IPS-18a (cell line): ENCODE results near the gene CRAT.
A peak's percentile ranks its signal among the peaks of the same experiment; 100 is the strongest.
"Not testable (repeated sequence)": the region's sequence is repeated elsewhere in the genome, so short reads cannot be mapped to it uniquely, and the experiment has no call there.

Source experiments
- H3K27ac ChIP-seq: one replicate; pipeline ENCODE4 v1.5.1; 2013; ENCODE audit warnings: low read length
- H3K27me3 ChIP-seq: one replicate; pipeline ENCODE4 v1.6.1; 2013; ENCODE audit warnings: mild to moderate bottlenecking, low read length; ENCODE audit not compliant: control insufficient read depth, insufficient read depth
- H3K36me3 ChIP-seq: one replicate; pipeline ENCODE4 v1.6.1; 2013; ENCODE audit warnings: low read depth, low read length; ENCODE audit not compliant: control insufficient read depth
- H3K4me1 ChIP-seq: one replicate; pipeline ENCODE4 v1.6.1; 2013; ENCODE audit warnings: low read depth, low read length; ENCODE audit not compliant: control insufficient read depth
- H3K4me3 ChIP-seq: one replicate; pipeline ENCODE4 v1.5.1; 2013; ENCODE audit warnings: low read length
- H3K9ac ChIP-seq: one replicate; pipeline ENCODE4 v1.6.1; 2013; ENCODE audit warnings: mild to moderate bottlenecking, low read length, moderate library complexity
- H3K9me3 ChIP-seq: one replicate; pipeline ENCODE4 v1.6.1; 2013; ENCODE audit warnings: low read depth, low read length; ENCODE audit not compliant: control insufficient read depth

The CRAT gene

GRCh38 chr9:129122133-129122532, 11.5 kb upstream of the CRAT start:
- H3K4me3 ChIP-seq, result no peak overlapping the region
- no peak overlapping the region for H3K9ac ChIP-seq
- no peaks in the 10 kb centered on the region for H3K27me3 ChIP-seq
- no peak overlapping the region for H3K27ac ChIP-seq
- peaks cover 26% of the 10 kb centered on the region for H3K36me3 ChIP-seq
- H3K9me3 ChIP-seq, result no peaks in the 10 kb centered on the region
- peaks cover 8% of the 10 kb centered on the region for H3K4me1 ChIP-seq

- Histone ChIP-seq H3K4me3 (no peak overlapping the region), H3K9me3 (no peaks in the 10 kb centered on the region), H3K36me3 (peaks cover 26% of the 10 kb centered on the region), H3K27ac (no peak overlapping the region), H3K9ac (no peak overlapping the region), H3K27me3 (no peaks in the 10 kb centered on the region), H3K4me1 (peaks cover 4% of the 10 kb centered on the region)
These were observed 10.9 kb upstream of the CRAT start for GRCh38 chr9:129121483-129121882.

GRCh38 chr9:129118799-129119198, 8.2 kb upstream of the CRAT start:
- no peaks in the 10 kb centered on the region for H3K27me3 ChIP-seq

GRCh38 chr9:129113645-129114304, 3.2 kb upstream of the CRAT start:
- H3K27me3 ChIP-seq, result peaks cover 15% of the 10 kb centered on the region
- H3K4me3 ChIP-seq, result no peak overlapping the region
- no peaks in the 10 kb centered on the region for H3K4me1 ChIP-seq
- H3K36me3 ChIP-seq, result no peaks in the 10 kb centered on the region
- H3K9me3 ChIP-seq, result no peaks in the 10 kb centered on the region
- H3K27ac ChIP-seq, result no peak overlapping the region
- H3K9ac ChIP-seq, result no peak overlapping the region

More at GRCh38 chr9:129118799-129119198, 8.2 kb upstream of the CRAT start:
- no peak overlapping the region for H3K27ac ChIP-seq
- peaks cover 22% of the 10 kb centered on the region for H3K36me3 ChIP-seq
- H3K4me1 ChIP-seq, result no peaks in the 10 kb centered on the region
- H3K9me3 ChIP-seq, result no peaks in the 10 kb centered on the region
- H3K4me3 ChIP-seq, result no peak overlapping the region
- no peak overlapping the region for H3K9ac ChIP-seq

DNA sequence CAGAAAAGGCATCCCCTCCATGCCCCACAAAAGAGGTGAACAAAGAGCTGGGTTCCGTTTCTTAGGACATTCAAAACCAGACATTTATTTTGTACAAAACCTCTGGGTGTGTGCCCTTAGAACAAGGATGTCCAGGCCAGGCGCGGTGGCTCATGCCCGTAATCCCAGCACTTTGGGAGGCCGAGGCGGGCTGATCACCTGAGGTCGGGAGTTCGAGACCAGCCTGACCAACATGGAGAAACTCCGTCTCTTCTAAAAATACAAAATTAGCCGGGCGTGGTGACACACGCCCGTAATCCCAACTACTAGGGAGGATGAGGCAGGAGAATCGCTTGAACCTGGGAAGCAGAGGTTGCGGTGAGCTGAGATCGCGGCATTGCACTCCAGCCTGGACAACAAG, 1.9 kb upstream of the CRAT start:
- not testable (repeated sequence) for H3K27ac ChIP-seq, H3K36me3 ChIP-seq, H3K4me1 ChIP-seq, H3K9me3 ChIP-seq
- Histone ChIP-seq H3K27me3 (peaks cover 15% of the 10 kb centered on the region), H3K4me3 (peak overlapping the region; percentile 86), H3K9ac (peak overlapping the region; percentile 91)

DNA sequence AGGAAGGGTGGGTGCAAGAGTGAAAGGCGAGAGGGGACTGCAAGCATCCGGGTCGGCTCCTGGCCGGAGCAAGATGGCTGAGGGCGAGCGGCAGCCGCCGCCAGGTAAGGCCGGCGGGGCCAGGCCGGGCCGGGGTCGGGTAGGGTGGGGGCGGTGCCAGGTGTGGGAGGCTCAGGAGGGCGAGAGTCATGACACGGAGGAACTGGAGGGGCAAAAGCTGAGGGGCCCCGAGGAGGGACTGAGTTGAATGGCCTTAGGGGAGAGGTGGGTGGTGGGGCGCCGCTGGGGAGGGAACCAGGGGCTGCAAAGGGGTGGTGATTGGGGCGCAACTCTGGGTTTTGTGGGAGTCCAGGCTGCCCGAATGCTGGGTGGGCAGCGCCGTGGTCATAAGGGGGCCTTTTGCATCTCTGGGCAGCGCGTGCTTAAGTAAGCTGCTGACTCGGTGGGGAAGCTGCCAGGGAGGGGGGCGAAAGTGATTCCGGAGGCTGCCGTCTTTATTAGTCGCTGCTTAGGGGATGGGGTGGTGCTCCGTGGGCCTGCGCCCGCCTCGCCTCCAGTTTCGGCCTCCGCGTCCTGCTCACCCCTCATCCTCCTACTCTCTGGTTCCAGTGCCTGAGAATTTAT, 1.0 kb upstream of the CRAT start:
- Histone ChIP-seq H3K9ac (peak overlapping the region; percentile 91), H3K4me1 (no peaks in the 10 kb centered on the region), H3K4me3 (peak overlapping the region; percentile 86), H3K36me3 (no peaks in the 10 kb centered on the region), H3K9me3 (no peaks in the 10 kb centered on the region), H3K27me3 (peaks cover 15% of the 10 kb centered on the region), H3K27ac (peak overlapping the region; percentile 83)

DNA sequence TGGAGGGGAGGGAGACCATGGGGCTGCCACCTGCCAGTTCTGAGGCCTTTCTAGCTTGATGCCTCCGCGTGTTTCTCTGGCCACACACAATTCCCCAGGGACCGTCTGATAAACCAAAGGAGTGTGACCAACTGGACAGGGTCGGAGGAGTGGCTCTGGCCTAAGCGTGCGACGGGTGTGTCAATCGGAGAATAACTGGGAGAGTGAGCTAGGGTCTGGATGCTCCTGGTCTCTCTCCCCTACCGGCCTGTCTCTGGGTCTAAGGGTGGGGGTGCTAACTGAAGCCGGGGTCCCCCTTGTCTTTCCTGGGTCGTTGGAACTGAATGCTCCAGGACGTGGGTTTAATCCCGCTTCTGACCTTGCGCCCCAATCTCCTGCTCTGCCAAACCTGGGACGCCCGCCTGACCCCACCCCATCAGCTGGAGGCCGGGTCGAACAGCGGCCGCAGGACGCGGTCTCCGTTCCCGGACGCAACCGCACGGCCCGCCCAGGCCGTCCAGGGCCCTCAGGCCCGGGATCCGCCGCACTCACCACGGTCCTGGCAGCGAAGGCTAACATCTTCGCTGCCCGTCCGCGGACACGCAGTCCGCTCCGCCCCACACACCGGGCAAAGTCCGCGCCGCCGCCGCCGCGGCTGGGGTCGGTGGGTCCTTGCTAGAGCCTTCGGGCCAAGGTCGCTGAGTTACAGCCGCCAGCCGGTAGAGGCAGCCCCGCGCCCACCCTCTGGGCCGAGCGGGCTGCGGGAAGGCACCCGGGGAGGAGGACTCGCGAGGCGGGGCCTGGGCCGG, 447 bp downstream of the CRAT start:
- Histone ChIP-seq H3K4me3 (peak overlapping the region; percentile 86), H3K9me3 (no peaks in the 10 kb centered on the region), H3K36me3 (no peaks in the 10 kb centered on the region), H3K27ac (no peak overlapping the region), H3K9ac (peak overlapping the region; percentile 2), H3K27me3 (peaks cover 15% of the 10 kb centered on the region), H3K4me1 (no peaks in the 10 kb centered on the region)

GRCh38 chr9:129109537-129109903, 1.1 kb downstream of the CRAT start:
- H3K4me1 ChIP-seq, result no peaks in the 10 kb centered on the region
- no peak overlapping the region for H3K4me3 ChIP-seq
- H3K36me3 ChIP-seq, result no peaks in the 10 kb centered on the region
- H3K27me3 ChIP-seq, result peaks cover 15% of the 10 kb centered on the region
- no peak overlapping the region for H3K27ac ChIP-seq
- H3K9ac ChIP-seq, result no peak overlapping the region
- no peaks in the 10 kb centered on the region for H3K9me3 ChIP-seq

GRCh38 chr9:129108805-129109536, 1.6 kb downstream of the CRAT start:
- H3K27ac ChIP-seq, result no peak overlapping the region
- no peak overlapping the region for H3K4me3 ChIP-seq
- no peak overlapping the region for H3K9ac ChIP-seq
- H3K27me3 ChIP-seq, result peaks cover 15% of the 10 kb centered on the region
- no peaks in the 10 kb centered on the region for H3K36me3 ChIP-seq
- H3K4me1 ChIP-seq, result no peaks in the 10 kb centered on the region
- H3K9me3 ChIP-seq, result no peaks in the 10 kb centered on the region

DNA sequence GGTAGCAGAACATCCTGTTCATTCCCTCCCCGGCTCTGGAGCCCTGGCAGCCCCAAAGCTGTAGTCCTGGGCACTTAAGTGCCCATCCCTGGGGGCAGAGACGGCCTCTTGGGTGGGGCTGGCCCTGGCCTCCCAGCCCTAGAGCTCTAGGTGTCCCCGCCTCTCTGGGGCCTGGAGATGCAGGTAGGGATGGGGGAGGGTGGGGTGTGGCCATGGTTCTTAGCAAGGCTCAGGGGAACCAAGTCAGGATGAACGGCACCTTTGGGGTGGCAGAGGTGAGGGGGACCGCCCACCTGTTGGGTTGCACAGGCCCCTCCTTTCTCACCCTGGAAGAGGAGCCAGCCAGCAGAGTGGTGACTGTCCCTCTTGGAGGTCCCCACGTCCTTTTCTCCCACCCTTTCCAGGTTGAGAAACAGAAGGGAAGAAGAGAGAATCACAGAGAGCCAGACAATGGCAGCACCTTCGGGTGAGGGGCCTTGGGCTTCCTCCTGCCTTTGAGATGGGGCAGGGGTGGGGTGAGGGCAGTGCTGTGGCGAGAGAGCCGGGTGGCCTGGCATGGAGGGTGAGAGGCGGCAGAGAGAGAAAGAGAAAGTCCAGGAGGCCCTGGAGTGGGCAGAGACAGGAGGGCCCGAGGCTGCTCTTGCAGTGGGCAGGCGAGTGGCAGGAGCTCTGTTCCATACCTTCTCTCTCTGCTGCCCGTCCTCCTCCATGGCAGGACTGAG, 2.3 kb downstream of the CRAT start:
- Histone ChIP-seq H3K4me1 (no peaks in the 10 kb centered on the region), H3K9ac (no peak overlapping the region), H3K27ac (no peak overlapping the region), H3K9me3 (no peaks in the 10 kb centered on the region), H3K36me3 (no peaks in the 10 kb centered on the region), H3K27me3 (peaks cover 15% of the 10 kb centered on the region), H3K4me3 (no peak overlapping the region)

GRCh38 chr9:129107651-129108050, 2.9 kb downstream of the CRAT start:
- no peaks in the 10 kb centered on the region for H3K9me3 ChIP-seq
- H3K27ac ChIP-seq, result no peak overlapping the region
- H3K4me3 ChIP-seq, result no peak overlapping the region
- H3K9ac ChIP-seq, result no peak overlapping the region
- peaks cover 15% of the 10 kb centered on the region for H3K27me3 ChIP-seq
- H3K36me3 ChIP-seq, result no peaks in the 10 kb centered on the region
- H3K4me1 ChIP-seq, result no peaks in the 10 kb centered on the region
